ENCODE results near the gene NLN. TPM values are rescaled to one million over a fixed set of nuclear protein-coding genes. Genes with fewer than 3 reads are reported as not detected.
"Not testable (repeated sequence)": the region's sequence is repeated elsewhere in the genome, so short reads cannot be mapped to it uniquely, and the experiment has no call there.

Gene NLN
- total RNA-seq, 2 experiments from 2014 or later: 1.4 to 2.5 TPM

GRCh38 chr5:65730910-65731309 is 8.9 kb downstream of the NLN start:
- Histone ChIP-seq H3K4me1 (ENCODE audit: insufficient read depth, low read length) (no peaks in the 10 kb centered on the region), H3K4me3 (ENCODE audit: low read length) (no peak overlapping the region), H3K27me3 (ENCODE audit: control insufficient read depth in 1 of 2, insufficient read depth in 2 of 2, low read length in 2 of 2) (no peaks in the 10 kb centered on the region), H3K27ac (ENCODE audit: low read depth in 1 of 2, low read length in 2 of 2) (no peak overlapping the region), H3K9me3 (ENCODE audit: control insufficient read depth in 1 of 2, insufficient read depth in 1 of 2, low read length in 2 of 2) (no peaks in the 10 kb centered on the region), H3K36me3 (ENCODE audit: insufficient read depth, low read length) (no peaks in the 10 kb centered on the region)
- Mint-ChIP-seq H3K27me3 (no peaks in the 10 kb centered on the region), H3K9me3 (no peaks in the 10 kb centered on the region), H3K4me3 (no peak overlapping the region), H3K4me1 (ENCODE audit: low read depth) (peaks cover 11% of the 10 kb centered on the region), H3K27ac (no peak overlapping the region), H3K36me3 (ENCODE audit: low read depth) (no peaks in the 10 kb centered on the region)
- no peak for TF ChIP-seq CTCF (IDR thresholded peaks at IDR 0.05)
- intact Hi-C loops (cut with DNase I, micrococcal nuclease): no loop called here
- ATAC-seq (ENCODE audit: poor library complexity) (no peak), DNase-seq (no peak)
- ChIA-PET CTCF (no interaction called here), POLR2A (no interaction called here)

GRCh38 chr5:65732046-65732445 is 10.0 kb downstream of the NLN start:
- H3K36me3 Mint-ChIP-seq (ENCODE audit: low read depth); H3K4me1 ChIP-seq (ENCODE audit: insufficient read depth, low read length); POLR2A ChIA-PET; H3K4me3 ChIP-seq (ENCODE audit: low read length); intact Hi-C loops (cut with DNase I, micrococcal nuclease); H3K27me3 ChIP-seq (ENCODE audit: control insufficient read depth in 1 of 2, insufficient read depth in 2 of 2, low read length in 2 of 2); H3K27me3 Mint-ChIP-seq; H3K4me3 Mint-ChIP-seq; H3K27ac ChIP-seq (ENCODE audit: low read depth in 1 of 2, low read length in 2 of 2); H3K36me3 ChIP-seq (ENCODE audit: insufficient read depth, low read length); ATAC-seq (ENCODE audit: poor library complexity); H3K27ac Mint-ChIP-seq; H3K9me3 ChIP-seq (ENCODE audit: control insufficient read depth in 1 of 2, insufficient read depth in 1 of 2, low read length in 2 of 2); H3K9me3 Mint-ChIP-seq: not testable (repeated sequence)
- peak in 2 of 14 experiments; percentile 38 to 40 for DNase-seq
- peaks cover 11% of the 10 kb centered on the region for H3K4me1 Mint-ChIP-seq (ENCODE audit: low read depth)
- CTCF ChIA-PET: interaction anchor here (0.6 kb wide), 1 partner anchor 9 kb away, joined by 3 read pairs; no protein-coding TSS in a partner anchor

GRCh38 chr5:65734196-65734775 is 12.3 kb downstream of the NLN start:
- H3K4me3 ChIP-seq (ENCODE audit: low read length); H3K36me3 Mint-ChIP-seq (ENCODE audit: low read depth); intact Hi-C loops (cut with DNase I, micrococcal nuclease); H3K9me3 ChIP-seq (ENCODE audit: control insufficient read depth in 1 of 2, insufficient read depth in 1 of 2, low read length in 2 of 2); H3K27ac Mint-ChIP-seq; H3K36me3 ChIP-seq (ENCODE audit: insufficient read depth, low read length); H3K4me1 ChIP-seq (ENCODE audit: insufficient read depth, low read length); H3K27me3 Mint-ChIP-seq; H3K27me3 ChIP-seq (ENCODE audit: control insufficient read depth in 1 of 2, insufficient read depth in 2 of 2, low read length in 2 of 2); H3K27ac ChIP-seq (ENCODE audit: low read depth in 1 of 2, low read length in 2 of 2); POLR2A ChIA-PET; H3K4me3 Mint-ChIP-seq; H3K9me3 Mint-ChIP-seq; ATAC-seq (ENCODE audit: poor library complexity); CTCF ChIA-PET: not testable (repeated sequence)
- peaks cover 11% of the 10 kb centered on the region for H3K4me1 Mint-ChIP-seq (ENCODE audit: low read depth)
- DNase-seq: peak in 2 of 14 experiments; percentile 8 to 19

- Histone ChIP-seq H3K4me3 (ENCODE audit: low read length) (no peak overlapping the region), H3K9me3 (ENCODE audit: control insufficient read depth in 1 of 2, insufficient read depth in 1 of 2, low read length in 2 of 2) (no peaks in the 10 kb centered on the region), H3K27ac (ENCODE audit: low read depth in 1 of 2, low read length in 2 of 2) (no peak overlapping the region), H3K27me3 (ENCODE audit: control insufficient read depth in 1 of 2, insufficient read depth in 2 of 2, low read length in 2 of 2) (no peaks in the 10 kb centered on the region), H3K4me1 (ENCODE audit: insufficient read depth, low read length) (no peaks in the 10 kb centered on the region), H3K36me3 (ENCODE audit: insufficient read depth, low read length) (no peaks in the 10 kb centered on the region)
- no peaks in the 10 kb centered on the region for H3K27me3 Mint-ChIP-seq
- H3K9me3 Mint-ChIP-seq: no peaks in the 10 kb centered on the region
- peaks cover 11% of the 10 kb centered on the region for H3K4me1 Mint-ChIP-seq (ENCODE audit: low read depth)
- H3K4me3 Mint-ChIP-seq: no peak overlapping the region
- ChIA-PET POLR2A (no interaction called here), CTCF (no interaction called here)
- DNase-seq (peak in 2 of 14 experiments; percentile 38 to 53), ATAC-seq (ENCODE audit: poor library complexity) (no peak)
- intact Hi-C loops (cut with DNase I, micrococcal nuclease): no loop called here
- no peak for TF ChIP-seq CTCF (IDR thresholded peaks at IDR 0.05)
- no peak overlapping the region for H3K27ac Mint-ChIP-seq
- H3K36me3 Mint-ChIP-seq (ENCODE audit: low read depth): no peaks in the 10 kb centered on the region
These were observed 12.9 kb downstream of the NLN start for GRCh38 chr5:65734921-65735320.

Data from CD4-positive, alpha-beta T cell (primary cell).